ENCODE measurements around the gene TBC1D3K. TPM values are rescaled to one million over a fixed set of nuclear protein-coding genes. Genes with fewer than 3 reads are reported as not detected.
"Not testable (repeated sequence)": the region's sequence is repeated elsewhere in the genome, so short reads cannot be mapped to it uniquely, and the experiment has no call there.

The TBC1D3K gene
- not detected in 2 replicates for total RNA-seq

DNA sequence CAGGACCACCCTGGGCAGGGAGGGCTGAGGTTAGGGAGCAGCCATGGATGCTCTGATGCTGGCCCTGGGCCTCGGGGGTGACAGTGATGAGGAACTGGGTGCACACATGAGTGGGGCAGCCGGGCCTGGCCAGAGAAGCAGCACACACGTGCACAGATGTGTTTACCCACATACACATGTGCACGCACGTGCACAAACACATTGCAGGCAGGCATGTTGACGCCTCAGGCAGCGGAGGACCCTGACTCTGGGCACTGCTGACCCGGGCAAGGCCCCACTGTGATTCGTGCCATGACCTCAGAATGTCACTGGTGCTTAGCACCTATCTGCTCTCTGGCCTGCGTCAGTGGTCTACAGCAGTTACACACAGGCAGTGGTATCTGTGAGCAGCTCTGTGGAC, at the start of gene TBC1D3K:
Gene TBC1D3K, plus strand, starts transcription at position 301 of the 400 bp plus-strand sequence. CDS start 1,585 bp downstream, outside the sequence.
- H3K36me3 ChIP-seq (ENCODE audit: insufficient read depth, low read length); DNase-seq (ENCODE audit: insufficient read length, low spot score, missing footprints); H3K4me3 ChIP-seq (ENCODE audit: insufficient read depth, low read length); H4K20me1 ChIP-seq (ENCODE audit: insufficient read depth, low read length); H3K4me1 ChIP-seq (ENCODE audit: insufficient read depth, low read length); H3K27me3 ChIP-seq (ENCODE audit: insufficient read depth, low read length); H3K27ac ChIP-seq (ENCODE audit: low read depth, low read length); H3K9me3 ChIP-seq (ENCODE audit: low read depth, low read length); H2AFZ ChIP-seq (ENCODE audit: low read length); H3K4me2 ChIP-seq (ENCODE audit: insufficient read depth, low read length); H3K79me2 ChIP-seq (ENCODE audit: insufficient read depth, low read length): not testable (repeated sequence)

GRCh38 chr17:37884516-37884915, 39.7 kb upstream of the TBC1D3K start:
- H4K20me1 ChIP-seq (ENCODE audit: insufficient read depth, low read length), result no peaks in the 10 kb centered on the region
- no peak overlapping the region for H2AFZ ChIP-seq (ENCODE audit: low read length)
- no peaks in the 10 kb centered on the region for H3K79me2 ChIP-seq (ENCODE audit: insufficient read depth, low read length)
- H3K9me3 ChIP-seq (ENCODE audit: low read depth, low read length), result no peaks in the 10 kb centered on the region
- H3K36me3 ChIP-seq (ENCODE audit: insufficient read depth, low read length), result no peaks in the 10 kb centered on the region
- no peak overlapping the region for H3K4me2 ChIP-seq (ENCODE audit: insufficient read depth, low read length)
- no peak overlapping the region for H3K27ac ChIP-seq (ENCODE audit: low read depth, low read length)
- no peak for DNase-seq (ENCODE audit: insufficient read length, low spot score, missing footprints)
- TF ChIP-seq, protein P1, sequence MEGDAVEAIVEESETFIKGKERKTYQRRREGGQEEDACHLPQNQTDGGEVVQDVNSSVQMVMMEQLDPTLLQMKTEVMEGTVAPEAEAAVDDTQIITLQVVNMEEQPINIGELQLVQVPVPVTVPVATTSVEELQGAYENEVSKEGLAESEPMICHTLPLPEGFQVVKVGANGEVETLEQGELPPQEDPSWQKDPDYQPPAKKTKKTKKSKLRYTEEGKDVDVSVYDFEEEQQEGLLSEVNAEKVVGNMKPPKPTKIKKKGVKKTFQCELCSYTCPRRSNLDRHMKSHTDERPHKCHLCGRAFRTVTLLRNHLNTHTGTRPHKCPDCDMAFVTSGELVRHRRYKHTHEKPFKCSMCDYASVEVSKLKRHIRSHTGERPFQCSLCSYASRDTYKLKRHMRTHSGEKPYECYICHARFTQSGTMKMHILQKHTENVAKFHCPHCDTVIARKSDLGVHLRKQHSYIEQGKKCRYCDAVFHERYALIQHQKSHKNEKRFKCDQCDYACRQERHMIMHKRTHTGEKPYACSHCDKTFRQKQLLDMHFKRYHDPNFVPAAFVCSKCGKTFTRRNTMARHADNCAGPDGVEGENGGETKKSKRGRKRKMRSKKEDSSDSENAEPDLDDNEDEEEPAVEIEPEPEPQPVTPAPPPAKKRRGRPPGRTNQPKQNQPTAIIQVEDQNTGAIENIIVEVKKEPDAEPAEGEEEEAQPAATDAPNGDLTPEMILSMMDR (IDR thresholded peaks at IDR 0.05; ENCODE audit: extremely low read depth, low read depth, low read length), result no peak
- H3K4me3 ChIP-seq (ENCODE audit: insufficient read depth, low read length), result no peak overlapping the region
- H3K4me1 ChIP-seq (ENCODE audit: insufficient read depth, low read length), result no peaks in the 10 kb centered on the region
- no peaks in the 10 kb centered on the region for H3K27me3 ChIP-seq (ENCODE audit: insufficient read depth, low read length)

DNA sequence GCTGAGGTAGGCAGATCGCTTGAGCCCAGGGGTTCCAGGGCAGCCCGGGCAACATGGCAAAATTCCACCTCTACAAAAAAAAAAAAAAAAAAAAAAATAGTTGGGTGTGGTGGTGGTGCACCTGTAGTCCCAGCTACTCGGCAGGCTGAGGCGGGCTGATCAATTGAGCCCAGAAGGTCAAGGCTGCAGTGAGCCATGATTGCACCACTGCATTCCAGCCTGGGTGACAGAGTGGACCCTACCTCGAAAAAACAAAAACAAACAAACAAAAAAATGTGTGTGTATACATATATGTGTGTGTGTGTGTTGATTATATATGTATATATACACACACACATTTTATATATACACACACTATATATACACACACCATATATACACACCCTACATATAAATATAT, 39.1 kb upstream of the TBC1D3K start:
- Histone ChIP-seq H3K27ac (ENCODE audit: low read depth, low read length) (no peak overlapping the region), H3K4me2 (ENCODE audit: insufficient read depth, low read length) (no peak overlapping the region), H3K4me1 (ENCODE audit: insufficient read depth, low read length) (no peaks in the 10 kb centered on the region), H2AFZ (ENCODE audit: low read length) (no peak overlapping the region), H3K27me3 (ENCODE audit: insufficient read depth, low read length) (no peaks in the 10 kb centered on the region), H4K20me1 (ENCODE audit: insufficient read depth, low read length) (no peaks in the 10 kb centered on the region), H3K36me3 (ENCODE audit: insufficient read depth, low read length) (no peaks in the 10 kb centered on the region), H3K9me3 (ENCODE audit: low read depth, low read length) (no peaks in the 10 kb centered on the region), H3K79me2 (ENCODE audit: insufficient read depth, low read length) (no peaks in the 10 kb centered on the region), H3K4me3 (ENCODE audit: insufficient read depth, low read length) (no peak overlapping the region)
- DNase-seq (ENCODE audit: insufficient read length, low spot score, missing footprints), result no peak
- TF ChIP-seq, protein P1 (IDR thresholded peaks at IDR 0.05; ENCODE audit: extremely low read depth, low read depth, low read length), result no peak

DNA sequence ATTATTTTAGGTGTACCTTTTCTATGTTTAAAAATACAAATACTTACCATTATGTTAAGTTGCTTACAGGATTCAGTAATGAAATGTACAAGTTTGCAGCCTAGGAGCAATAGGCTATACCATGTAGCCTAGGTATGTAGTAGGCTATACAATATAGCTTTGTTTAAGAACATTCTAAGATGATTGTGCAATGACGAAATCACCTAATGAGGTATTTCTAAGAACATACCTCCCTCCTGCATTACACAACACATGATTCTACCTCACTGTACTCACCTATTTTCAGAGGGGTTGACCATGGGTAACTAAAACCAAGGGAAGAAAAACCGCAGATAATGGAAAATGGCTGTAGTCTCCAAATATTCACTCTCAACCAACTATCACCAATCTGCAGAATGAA, 35.3 kb upstream of the TBC1D3K start:
- TF ChIP-seq, protein P1 (IDR thresholded peaks at IDR 0.05; ENCODE audit: extremely low read depth, low read depth, low read length), result no peak
- no peaks in the 10 kb centered on the region for H3K9me3 ChIP-seq (ENCODE audit: low read depth, low read length)
- no peak for DNase-seq (ENCODE audit: insufficient read length, low spot score, missing footprints)
- no peak overlapping the region for H2AFZ ChIP-seq (ENCODE audit: low read length)
- no peak overlapping the region for H3K27ac ChIP-seq (ENCODE audit: low read depth, low read length)
- H3K4me3 ChIP-seq (ENCODE audit: insufficient read depth, low read length), result no peak overlapping the region
- no peaks in the 10 kb centered on the region for H3K79me2 ChIP-seq (ENCODE audit: insufficient read depth, low read length)
- no peaks in the 10 kb centered on the region for H3K27me3 ChIP-seq (ENCODE audit: insufficient read depth, low read length)
- no peaks in the 10 kb centered on the region for H3K36me3 ChIP-seq (ENCODE audit: insufficient read depth, low read length)
- no peak overlapping the region for H3K4me2 ChIP-seq (ENCODE audit: insufficient read depth, low read length)
- no peaks in the 10 kb centered on the region for H4K20me1 ChIP-seq (ENCODE audit: insufficient read depth, low read length)
- no peaks in the 10 kb centered on the region for H3K4me1 ChIP-seq (ENCODE audit: insufficient read depth, low read length)

GRCh38 chr17:37896961-37897360, 27.3 kb upstream of the TBC1D3K start:
- DNase-seq (ENCODE audit: insufficient read length, low spot score, missing footprints); H3K79me2 ChIP-seq (ENCODE audit: insufficient read depth, low read length); H3K27me3 ChIP-seq (ENCODE audit: insufficient read depth, low read length); H2AFZ ChIP-seq (ENCODE audit: low read length); H3K4me3 ChIP-seq (ENCODE audit: insufficient read depth, low read length); H3K36me3 ChIP-seq (ENCODE audit: insufficient read depth, low read length); H3K4me1 ChIP-seq (ENCODE audit: insufficient read depth, low read length); H3K4me2 ChIP-seq (ENCODE audit: insufficient read depth, low read length); H4K20me1 ChIP-seq (ENCODE audit: insufficient read depth, low read length); H3K27ac ChIP-seq (ENCODE audit: low read depth, low read length); H3K9me3 ChIP-seq (ENCODE audit: low read depth, low read length): not testable (repeated sequence)

Small RNAs within 50 kb of the gene (small RNA-seq; reads per million reads assigned to genes)
- gene RF00001 (not detected), gene RNU6-489P (not detected)

Other genes with a start within 250 kb of the TBC1D3K start
- gene HNF1B, start 179.4 kb upstream of the TBC1D3K start, total RNA-seq, result not detected in 2 replicates
- gene TBC1D3L, start 64.6 kb downstream of the TBC1D3K start, total RNA-seq, result 4.0 TPM in 1 of 2 replicates, not detected in the other
- gene TBC1D3D, start 79.6 kb downstream of the TBC1D3K start, total RNA-seq, result not detected in 2 replicates
- not detected in 2 replicates for gene TBC1D3C, start 144.2 kb downstream of the TBC1D3K start, total RNA-seq
- gene TBC1D3E, start 203.5 kb downstream of the TBC1D3K start, total RNA-seq, result not detected in 2 replicates